ENCODE results near the gene TERT. TPM values are rescaled to one million over a fixed set of nuclear protein-coding genes. Genes with fewer than 3 reads are reported as not detected.
A peak's percentile ranks its signal among the peaks of the same experiment; 100 is the strongest.

The TERT gene
- total and polyA plus RNA-seq, 2 of the 8 experiments (the other 6 are each of a cell fraction or from before 2014, with no cell fraction given), result 13.1 to 23.1 TPM

GRCh38 chr5:1312206-1312605 lies 17.3 kb upstream of the TERT start:
- Histone ChIP-seq H4K8ac (ENCODE audit: extremely low read depth, insufficient read depth, low read length) (no peak overlapping the region), H3K36me3 (ENCODE audit: control insufficient read depth in 2 of 4, insufficient read depth in 4 of 4, low read length in 3 of 4) (no peaks in the 10 kb centered on the region), H4K91ac (replicated peaks; ENCODE audit: insufficient read length, low read length) (no peak overlapping the region), H3K4me2 (ENCODE audit: insufficient read depth in 1 of 2, low read depth in 2 of 2, low read length in 2 of 2) (no peak overlapping the region), H3K23me2 (ENCODE audit: low read depth, low read length) (no peaks in the 10 kb centered on the region; the same call in 1 of the 2 replicates), H3K4ac (replicated peaks; ENCODE audit: insufficient read length, low read depth, low read length) (no peak overlapping the region), H3K23ac (ENCODE audit: insufficient read length) (no peak overlapping the region), H2AK5ac (ENCODE audit: low read depth, low read length) (no peak overlapping the region), H2BK15ac (ENCODE audit: low read length) (no peak overlapping the region), H3K79me2 (ENCODE audit: control insufficient read depth in 1 of 2, insufficient read depth in 2 of 2, low read length in 2 of 2) (no peaks in the 10 kb centered on the region), H3K9me3 (ENCODE audit: insufficient read depth in 2 of 2, low read depth in 1 of 2, low read length in 1 of 2) (peaks cover 0 to 9% of the 10 kb centered on the region in 2 experiments; a peak in 1 of 4 replicates), H2AFZ (ENCODE audit: low read length) (no peak overlapping the region), H2BK12ac (ENCODE audit: low read depth, low read length) (peak overlapping the region; percentile 60; the same call in 1 of the 2 replicates), H4K5ac (ENCODE audit: insufficient read length, low read depth, low read length) (no peak overlapping the region), H3K27ac (ENCODE audit: low read depth, low read length) (no peak overlapping the region), H3K18ac (ENCODE audit: extremely low read depth, low read length) (no peak overlapping the region), H3K56ac (replicated peaks; ENCODE audit: insufficient read length, low read depth, low read length) (no peak overlapping the region), H2BK120ac (replicated peaks; ENCODE audit: low read depth, low read length) (no peak overlapping the region), H3K4me1 (replicated peaks in 1 of 4; ENCODE audit: control insufficient read depth in 3 of 4, insufficient read depth in 4 of 4, low read length in 3 of 4) (peaks cover 11 to 17% (median 14%) of the 10 kb centered on the region in 4 experiments), H3K27me3 (replicated peaks in 1 of 4; ENCODE audit: control insufficient read depth in 3 of 4, extremely low read depth in 1 of 4, insufficient read depth in 3 of 4, low read length in 3 of 4) (no peaks in the 10 kb centered on the region), H3K4me3 (ENCODE audit: extremely low read depth in 1 of 4, insufficient read depth in 2 of 4, low read depth in 3 of 4, low read length in 4 of 4) (no peak overlapping the region), H3K14ac (ENCODE audit: insufficient read length) (no peak overlapping the region), H3K79me1 (ENCODE audit: low read depth, low read length) (no peaks in the 10 kb centered on the region), H3K9ac (replicated peaks in 1 of 4; ENCODE audit: extremely low read depth in 1 of 4, low read depth in 3 of 4, low read length in 3 of 4) (no peak overlapping the region), H4K20me1 (replicated peaks in 1 of 2; ENCODE audit: control insufficient read depth in 1 of 2, insufficient read depth in 2 of 2, low read length in 2 of 2) (no peaks in the 10 kb centered on the region), H2BK5ac (ENCODE audit: low read depth, low read length) (no peak overlapping the region), H2BK20ac (ENCODE audit: low read length) (no peak overlapping the region)
- FAIRE-seq, result no peak
- ChIA-PET CTCF (ENCODE audit: partially characterized antibody) (interaction anchor here (0.6 to 1.5 kb wide), 2 partner anchors 16 to 388 kb away, joined by 3 to 4 read pairs; no protein-coding TSS in a partner anchor), POLR2A (ENCODE audit: partially characterized antibody) (interaction anchor here (0.7 to 1.0 kb wide), 3 partner anchors 9 to 25 kb away, joined by 3 to 4 read pairs (median 3); no protein-coding TSS in a partner anchor)
- no peak for DNase-seq (ENCODE audit: low read depth in 1 of 2, low spot score in 2 of 2)
- TF ChIP-seq TAF1 (IDR thresholded peaks at IDR 0.05; ENCODE audit: low read depth, low read length) (no peak), RNF2 (IDR thresholded peaks at IDR 0.05; ENCODE audit: borderline replicate concordance, low read depth, low read length, missing control alignments, poor library complexity, severe bottlenecking) (no peak)
- WGBS, 2 experiments (ENCODE audit: extremely low coverage in 1 of 2, insufficient coverage in 1 of 2, insufficient read length in 1 of 2, insufficient replicate concordance in 2 of 2, low coverage in 1 of 2, low lambda C conversion rate in 2 of 2, missing lambda C conversion rate in 1 of 2), result 86% methylated on average over 7 of the region's 7 CpGs; no CpG with 5 or more reads in 1 of the 2 experiments
